PC-3 (cell line): ENCODE measurements around the gene CACNA1I. TPM values are rescaled to one million over a fixed set of nuclear protein-coding genes. Genes with fewer than 3 reads are reported as not detected.
A peak's percentile ranks its signal among the peaks of the same experiment; 100 is the strongest.
"Not testable (repeated sequence)": the region's sequence is repeated elsewhere in the genome, so short reads cannot be mapped to it uniquely, and the experiment has no call there.

Experiments used
- ATAC-seq: fragments of 200-7000 bp; cut with Tn5 transposase; 2 replicates; pipeline ENCODE4 v1.9.1; 2020; ENCODE audit warnings: mild to moderate bottlenecking, moderate library complexity
- Bru-seq: library from RNA; stranded (reverse); fragments of 400-500 nt; gene quantifications from one replicate; lab custom pipeline; 2021; lab: Mats Ljungman, UMichigan
- BruChase-seq, 2 experiments: library from RNA; stranded (reverse); fragments of 400-500 nt; gene quantifications; one replicate each; lab custom pipeline; 2021; lab: Mats Ljungman, UMichigan
- BruUV-seq: library from RNA; stranded (reverse); fragments of 400-500 nt; replicated peaks from 2 replicates; lab custom pipeline; 2021; lab: Mats Ljungman, UMichigan
- CTCF ChIA-PET: fragments of 300-600 bp; sonication (Branson Sonifier 250); formaldehyde crosslinking; loops from one replicate; lab custom pipeline; 2022; ENCODE audit warnings: antibody characterized with exemption; lab: Charles Lee
- POLR2A ChIA-PET: fragments of 300-600 bp; sonication (Branson Sonifier 250); formaldehyde crosslinking; loops from one replicate; lab custom pipeline; 2022; ENCODE audit warnings: antibody characterized with exemption; ENCODE audit not compliant: unreplicated experiment; lab: Charles Lee
- DNase-seq: peaks from one replicate; pipeline ENCODE4 v3.0.0-alpha.2; 2015
- H2AFZ ChIP-seq: fragments of 300-600 bp; sonication (generic); 2 replicates; pipeline ENCODE4 v1.6.0; 2016; ENCODE audit warnings: antibody characterized with exemption, low read length
- H3F3A ChIP-seq: fragments of 300-600 bp; sonication (generic); one replicate; pipeline ENCODE4 v1.6.0; 2017; ENCODE audit warnings: antibody characterized with exemption, low read length, control low read depth, mild to moderate bottlenecking; ENCODE audit not compliant: unreplicated experiment
- H3K27ac ChIP-seq: fragments of 300-600 bp; sonication (generic); 2 replicates; pipeline ENCODE4 v1.5.1; 2016; ENCODE audit warnings: mild to moderate bottlenecking, low read length
- H3K27me3 ChIP-seq: fragments of 300-600 bp; sonication (generic); 2 replicates; pipeline ENCODE4 v1.6.1; 2016; ENCODE audit warnings: low read length, mixed read lengths
- H3K36me3 ChIP-seq: fragments of 300-600 bp; sonication (generic); 2 replicates; pipeline ENCODE4 v1.6.1; 2016; ENCODE audit warnings: low read depth, mixed run types, low read length, mixed read lengths
- H3K4me1 ChIP-seq: fragments of 300-600 bp; sonication (generic); 2 replicates; pipeline ENCODE4 v1.5.1; 2016; ENCODE audit warnings: low read length; ENCODE audit not compliant: insufficient read depth
- H3K4me2 ChIP-seq: fragments of 300-600 bp; sonication (generic); 2 replicates; pipeline ENCODE4 v1.6.0; 2016; ENCODE audit warnings: low read length
- H3K4me3 ChIP-seq: fragments of 300-600 bp; sonication (generic); 2 replicates; pipeline ENCODE4 v1.5.1; 2016; ENCODE audit warnings: mild to moderate bottlenecking, low read length, mixed read lengths
- H3K79me2 ChIP-seq: fragments of 300-600 bp; sonication (generic); 2 replicates; pipeline ENCODE4 v1.6.1; 2017; ENCODE audit warnings: low read length, mixed read lengths
- H3K9ac ChIP-seq: fragments of 300-600 bp; sonication (generic); 2 replicates; pipeline ENCODE4 v1.6.0; 2016; ENCODE audit warnings: mild to moderate bottlenecking, low read length
- H3K9me2 ChIP-seq: fragments of 300-600 bp; sonication (generic); replicated peaks from 2 replicates; pipeline ENCODE4 v1.6.1; 2016; ENCODE audit warnings: mixed run types, low read length, mixed read lengths
- H3K9me3 ChIP-seq: fragments of 300-600 bp; sonication (generic); 2 replicates; pipeline ENCODE4 v1.6.1; 2016; ENCODE audit warnings: low read length, mixed read lengths
- H4K20me1 ChIP-seq: fragments of 300-600 bp; sonication (generic); 2 replicates; pipeline ENCODE4 v1.6.1; 2016; ENCODE audit warnings: low read length, mixed read lengths
- CTCF ChIP-seq: fragments of 300-600 bp; sonication (generic); conservative IDR thresholded peaks from 2 replicates; pipeline ENCODE4 v1.5.1; 2017; ENCODE audit warnings: antibody characterized with exemption, low read depth, mild to moderate bottlenecking, low read length
- EZH2 ChIP-seq: fragments of 300-600 bp; sonication (generic); IDR thresholded peaks from one replicate; pipeline ENCODE4 v1.6.1; 2017; ENCODE audit warnings: antibody characterized with exemption, mild to moderate bottlenecking, low read length; ENCODE audit not compliant: unreplicated experiment
- EZH2phosphoT487 ChIP-seq: fragments of 300-600 bp; sonication (generic); IDR thresholded peaks from 2 replicates; pipeline ENCODE4 v1.6.1; 2018; ENCODE audit warnings: mild to moderate bottlenecking, antibody characterized with exemption, low read length, borderline replicate concordance
- intact Hi-C: fragments of 100-400 bp; cut with micrococcal nuclease; formaldehyde crosslinking; loops from 2 replicates; pipeline ENCODE4 v1.9.0; 2023
- long read RNA-seq: library from polyadenylated mRNA; unstranded; transcript quantifications from one replicate; pipeline ENCODE4 v2.0.0, GENCODE V29; 2021; ENCODE audit not compliant: unreplicated experiment
- total RNA-seq: library from RNA; depleted of rRNA; stranded (reverse); fragments of >200 nt; gene quantifications from 2 replicates; pipeline ENCODE4 v1.2.3, GENCODE V29; 2014; rRNA removed

CACNA1I gene
- total RNA-seq (0.06 TPM in 1 of 2 replicates, not detected in the other), Bru-seq, nascent RNA (percentile 5 among the genes with signal in this experiment), BruChase-seq, experiment 1, labeled RNA remaining after a 6-hour chase (percentile 4 among the genes with signal in this experiment), BruChase-seq, experiment 2, labeled RNA remaining after a 2-hour chase (percentile 8 among the genes with signal in this experiment)
- long read RNA-seq: 0 reads

- ChIA-PET CTCF (no interaction called here), POLR2A (no interaction called here)
- no peaks in the 10 kb centered on the region for H3K9me3 ChIP-seq
- H3K4me3 ChIP-seq: no peak within 1 kb of the TSS
- intact Hi-C loops: no loop called here
- no peak for DNase-seq
- H3K9me2 ChIP-seq: no peaks in the 10 kb centered on the region
- no peak within 1 kb of the TSS for H2AFZ ChIP-seq
- no peak within 1 kb of the TSS for H3K4me2 ChIP-seq
- peaks cover 14% of the 10 kb centered on the region for H3K4me1 ChIP-seq
- no peak within 1 kb of the TSS for H3K9ac ChIP-seq
- no peaks in the 10 kb centered on the region for H4K20me1 ChIP-seq
- H3F3A ChIP-seq: no peaks in the 10 kb centered on the region
- no peak within 1 kb of the TSS for H3K27ac ChIP-seq
- no TSS peak for BruUV-seq
- TF ChIP-seq CTCF (no peak), EZH2phosphoT487 (no peak), EZH2 (no peak)
- ATAC-seq: no peak
- H3K27me3 ChIP-seq: no peaks in the 10 kb centered on the region
- H3K79me2 ChIP-seq: no peaks in the 10 kb centered on the region
- H3K36me3 ChIP-seq: no peaks in the 10 kb centered on the region
These were observed at the start of gene CACNA1I for GRCh38 chr22:39570665-39571064. TSS of gene CACNA1I (plus strand) at chr22:39570753. CDS start at chr22:39570753, 0 bp downstream.

- peaks cover 19% of the 10 kb centered on the region for H3K4me1 ChIP-seq
- TSS peak; percentile 56 for BruUV-seq
- CTCF ChIA-PET, H2AFZ ChIP-seq, H3K9me3 ChIP-seq, ATAC-seq, H3K9me2 ChIP-seq, DNase-seq, intact Hi-C loops, POLR2A ChIA-PET, H3K27me3 ChIP-seq: not testable (repeated sequence)
- H3F3A ChIP-seq: peaks cover 18% of the 10 kb centered on the region
- H3K9ac ChIP-seq: peak overlapping the region; percentile 100
- peak overlapping the region; percentile 99 for H3K4me3 ChIP-seq
- H4K20me1 ChIP-seq: peaks cover 40% of the 10 kb centered on the region
- H3K36me3 ChIP-seq: peaks cover 19% of the 10 kb centered on the region
- H3K4me2 ChIP-seq: peak overlapping the region; percentile 93
- H3K79me2 ChIP-seq: peaks cover 44% of the 10 kb centered on the region
- H3K27ac ChIP-seq: peak overlapping the region; percentile 80
These were observed 49.3 kb upstream of the CACNA1I start for GRCh38 chr22:39521106-39521885.

- POLR2A ChIA-PET, H3K27ac ChIP-seq, intact Hi-C loops, H3K27me3 ChIP-seq, BruUV-seq, H3K9me2 ChIP-seq, ATAC-seq, H3K9me3 ChIP-seq, CTCF ChIA-PET, DNase-seq, H2AFZ ChIP-seq: not testable (repeated sequence)
- peak overlapping the region; percentile 93 for H3K4me2 ChIP-seq
- peaks cover 19% of the 10 kb centered on the region for H3K4me1 ChIP-seq
- peak overlapping the region; percentile 100 for H3K9ac ChIP-seq
- peaks cover 40% of the 10 kb centered on the region for H4K20me1 ChIP-seq
- H3K4me3 ChIP-seq: peak overlapping the region; percentile 99
- H3F3A ChIP-seq: peaks cover 18% of the 10 kb centered on the region
- peaks cover 44% of the 10 kb centered on the region for H3K79me2 ChIP-seq
- peaks cover 19% of the 10 kb centered on the region for H3K36me3 ChIP-seq
These were observed 48.5 kb upstream of the CACNA1I start for GRCh38 chr22:39522091-39522490.
